ENCODE measurements around the gene NDNF.

Gene NDNF

DNA sequence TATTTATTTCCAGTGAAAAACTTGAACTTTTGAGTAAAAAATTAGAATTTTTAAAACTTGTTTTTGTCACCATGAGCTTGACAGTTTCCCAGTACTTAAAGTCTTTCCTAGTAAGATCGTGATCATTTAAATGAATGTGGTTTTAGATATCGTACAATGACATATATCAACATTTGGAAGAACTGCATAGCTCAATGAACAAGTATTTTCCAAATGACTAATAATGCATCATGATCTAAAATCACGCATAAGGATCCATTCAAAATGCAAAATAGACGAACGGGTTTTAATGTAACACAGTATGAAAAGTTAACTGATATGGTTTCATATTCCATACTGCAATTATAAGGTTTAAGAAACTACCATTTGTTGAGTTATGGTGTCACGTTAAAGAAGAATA is 4.1 kb upstream of the NDNF start:
- no peak for ATAC-seq
- TF ChIP-seq, protein P1, sequence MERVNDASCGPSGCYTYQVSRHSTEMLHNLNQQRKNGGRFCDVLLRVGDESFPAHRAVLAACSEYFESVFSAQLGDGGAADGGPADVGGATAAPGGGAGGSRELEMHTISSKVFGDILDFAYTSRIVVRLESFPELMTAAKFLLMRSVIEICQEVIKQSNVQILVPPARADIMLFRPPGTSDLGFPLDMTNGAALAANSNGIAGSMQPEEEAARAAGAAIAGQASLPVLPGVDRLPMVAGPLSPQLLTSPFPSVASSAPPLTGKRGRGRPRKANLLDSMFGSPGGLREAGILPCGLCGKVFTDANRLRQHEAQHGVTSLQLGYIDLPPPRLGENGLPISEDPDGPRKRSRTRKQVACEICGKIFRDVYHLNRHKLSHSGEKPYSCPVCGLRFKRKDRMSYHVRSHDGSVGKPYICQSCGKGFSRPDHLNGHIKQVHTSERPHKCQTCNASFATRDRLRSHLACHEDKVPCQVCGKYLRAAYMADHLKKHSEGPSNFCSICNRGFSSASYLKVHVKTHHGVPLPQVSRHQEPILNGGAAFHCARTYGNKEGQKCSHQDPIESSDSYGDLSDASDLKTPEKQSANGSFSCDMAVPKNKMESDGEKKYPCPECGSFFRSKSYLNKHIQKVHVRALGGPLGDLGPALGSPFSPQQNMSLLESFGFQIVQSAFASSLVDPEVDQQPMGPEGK (CRISPR knock-in tag; IDR thresholded peaks at IDR 0.05; ENCODE audit: borderline replicate concordance): no peak
- no peak for TF ChIP-seq RARB (CRISPR knock-in tag; IDR thresholded peaks at IDR 0.05)

GRCh38 chr4:121073672-121074381 is 1.5 kb upstream of the NDNF start:
- no peak for TF ChIP-seq BACH2 (CRISPR knock-in tag; IDR thresholded peaks at IDR 0.05; ENCODE audit: borderline replicate concordance)
- TF ChIP-seq ZNF70 (CRISPR knock-in tag; IDR thresholded peaks at IDR 0.05): no peak
- TF ChIP-seq SNAI2 (CRISPR knock-in tag; IDR thresholded peaks at IDR 0.05): no peak
- no peak for TF ChIP-seq TOX (CRISPR knock-in tag; IDR thresholded peaks at IDR 0.05; ENCODE audit: borderline replicate concordance)
- no peak for TF ChIP-seq CSRNP3 (CRISPR knock-in tag; IDR thresholded peaks at IDR 0.05)
- TF ChIP-seq, protein P2, sequence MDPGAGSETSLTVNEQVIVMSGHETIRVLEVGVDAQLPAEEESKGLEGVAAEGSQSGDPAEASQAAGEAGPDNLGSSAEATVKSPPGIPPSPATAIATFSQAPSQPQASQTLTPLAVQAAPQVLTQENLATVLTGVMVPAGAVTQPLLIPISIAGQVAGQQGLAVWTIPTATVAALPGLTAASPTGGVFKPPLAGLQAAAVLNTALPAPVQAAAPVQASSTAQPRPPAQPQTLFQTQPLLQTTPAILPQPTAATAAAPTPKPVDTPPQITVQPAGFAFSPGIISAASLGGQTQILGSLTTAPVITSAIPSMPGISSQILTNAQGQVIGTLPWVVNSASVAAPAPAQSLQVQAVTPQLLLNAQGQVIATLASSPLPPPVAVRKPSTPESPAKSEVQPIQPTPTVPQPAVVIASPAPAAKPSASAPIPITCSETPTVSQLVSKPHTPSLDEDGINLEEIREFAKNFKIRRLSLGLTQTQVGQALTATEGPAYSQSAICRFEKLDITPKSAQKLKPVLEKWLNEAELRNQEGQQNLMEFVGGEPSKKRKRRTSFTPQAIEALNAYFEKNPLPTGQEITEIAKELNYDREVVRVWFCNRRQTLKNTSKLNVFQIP (CRISPR knock-in tag; IDR thresholded peaks at IDR 0.05; ENCODE audit: borderline replicate concordance, low read depth): no peak
- TF ChIP-seq ZNF8 (CRISPR knock-in tag; IDR thresholded peaks at IDR 0.05): no peak
- TF ChIP-seq PPARA (CRISPR knock-in tag; IDR thresholded peaks at IDR 0.05; ENCODE audit: borderline replicate concordance): no peak
- TF ChIP-seq, protein P1 (CRISPR knock-in tag; IDR thresholded peaks at IDR 0.05; ENCODE audit: borderline replicate concordance): no peak
- TF ChIP-seq TCF4 (CRISPR knock-in tag; IDR thresholded peaks at IDR 0.05; ENCODE audit: borderline replicate concordance): no peak
- no peak for TF ChIP-seq CSDC2 (CRISPR knock-in tag; IDR thresholded peaks at IDR 0.05)
- TF ChIP-seq ZC3H10 (CRISPR knock-in tag; IDR thresholded peaks at IDR 0.05): no peak
- TF ChIP-seq RARB (CRISPR knock-in tag; IDR thresholded peaks at IDR 0.05): no peak
- no peak for TF ChIP-seq ZNF565 (CRISPR knock-in tag; conservative IDR thresholded peaks at IDR 0.05; ENCODE audit: low read depth)
- ATAC-seq: no peak

- no peak for ATAC-seq
- no peak for TF ChIP-seq PPARA (CRISPR knock-in tag; IDR thresholded peaks at IDR 0.05; ENCODE audit: borderline replicate concordance)
- no peak for TF ChIP-seq CREB5 (CRISPR knock-in tag; IDR thresholded peaks at IDR 0.05; ENCODE audit: low read depth)
- TF ChIP-seq ESRRG (CRISPR knock-in tag; IDR thresholded peaks at IDR 0.05): no peak
- TF ChIP-seq ZNF565 (CRISPR knock-in tag; conservative IDR thresholded peaks at IDR 0.05; ENCODE audit: low read depth): no peak
- no peak for TF ChIP-seq ARNTL (CRISPR knock-in tag; IDR thresholded peaks at IDR 0.05; ENCODE audit: borderline replicate concordance, low read depth)
- no peak for TF ChIP-seq ZFP30 (CRISPR knock-in tag; IDR thresholded peaks at IDR 0.05)
- TF ChIP-seq ZNF70 (CRISPR knock-in tag; IDR thresholded peaks at IDR 0.05): no peak
- no peak for TF ChIP-seq GLIS3 (CRISPR knock-in tag; IDR thresholded peaks at IDR 0.05)
- no peak for TF ChIP-seq ZC3H10 (CRISPR knock-in tag; IDR thresholded peaks at IDR 0.05)
- TF ChIP-seq RARB (CRISPR knock-in tag; IDR thresholded peaks at IDR 0.05): no peak
- no peak for TF ChIP-seq TOX (CRISPR knock-in tag; IDR thresholded peaks at IDR 0.05; ENCODE audit: borderline replicate concordance)
- TF ChIP-seq CSRNP3 (CRISPR knock-in tag; IDR thresholded peaks at IDR 0.05): no peak
- no peak for TF ChIP-seq ZFP3 (CRISPR knock-in tag; IDR thresholded peaks at IDR 0.05)
- no peak for TF ChIP-seq TCF4 (CRISPR knock-in tag; IDR thresholded peaks at IDR 0.05; ENCODE audit: borderline replicate concordance)
Observed at GRCh38 chr4:121073004-121073435, 685 bp upstream of the NDNF start.

Data from SK-N-SH treated with all-trans-retinoic acid at 6 μM for 48 hours (cell line).